SU-DHL-6 (cell line): ENCODE results near the gene B3GNT2.

Experiments
- H2AFZ ChIP-seq: fragments of 200-600 bp; sonication (generic); 2 replicates; pipeline ENCODE4 v1.6.1; 2014; ENCODE audit warnings: low read depth, mild to moderate bottlenecking, moderate library complexity, mixed read lengths, antibody characterized with exemption, low read length; ENCODE audit not compliant: severe bottlenecking
- H3F3A ChIP-seq: fragments of 200-600 bp; shearing (Covaris generic); 2 replicates; pipeline ENCODE4 v1.6.0; 2016; ENCODE audit warnings: antibody characterized with exemption, mild to moderate bottlenecking; ENCODE audit not compliant: insufficient read depth
- H3K27ac ChIP-seq: fragments of 200-600 bp; sonication (generic); 2 replicates; pipeline ENCODE4 v1.5.1; 2016; ENCODE audit warnings: low read depth, mild to moderate bottlenecking, low read length, moderate library complexity, mixed read lengths
- H3K27me3 ChIP-seq: fragments of 200-600 bp; sonication (generic), shearing (Covaris generic); 2 replicates; pipeline ENCODE4 v1.6.0; 2014; ENCODE audit warnings: mild to moderate bottlenecking, low read length
- H3K36me3 ChIP-seq: fragments of 200-600 bp; sonication (generic); 2 replicates; pipeline ENCODE4 v1.6.1; 2014; ENCODE audit warnings: mild to moderate bottlenecking, low read length, mixed read lengths
- H3K4me2 ChIP-seq: fragments of 300-600, 200-600 bp; shearing (Covaris generic), sonication (generic); 2 replicates; pipeline ENCODE4 v1.6.0; 2014; ENCODE audit warnings: low read length, low read depth, mild to moderate bottlenecking; ENCODE audit not compliant: poor library complexity, severe bottlenecking
- H3K4me3 ChIP-seq: fragments of 200-600 bp; sonication (generic); 2 replicates; pipeline ENCODE4 v1.5.1; 2014; ENCODE audit warnings: antibody characterized with exemption, low read length, mild to moderate bottlenecking, mixed read lengths; ENCODE audit not compliant: insufficient read depth, poor library complexity, severe bottlenecking
- H3K79me2 ChIP-seq: fragments of 200-600 bp; sonication (generic); 2 replicates; pipeline ENCODE4 v1.6.1; 2014; ENCODE audit warnings: mild to moderate bottlenecking, low read length, moderate library complexity; ENCODE audit not compliant: insufficient read depth
- H3K9ac ChIP-seq: fragments of 200-600 bp; sonication (generic); 2 replicates; pipeline ENCODE4 v1.7.0; 2014; ENCODE audit warnings: mild to moderate bottlenecking, low read length
- H3K9me2 ChIP-seq: fragments of 200-600 bp; sonication (generic); replicated peaks from 2 replicates; pipeline ENCODE4 v1.6.1; 2014; ENCODE audit warnings: low read length; ENCODE audit not compliant: insufficient read depth
- H3K9me3 ChIP-seq: fragments of 200-600 bp; sonication (generic); 2 replicates; pipeline ENCODE4 v1.6.1; 2014; ENCODE audit warnings: low read length, mixed read lengths; ENCODE audit not compliant: insufficient read depth
- H4K20me1 ChIP-seq: fragments of 200-600 bp; sonication (generic); 2 replicates; pipeline ENCODE4 v1.6.1; 2014; ENCODE audit warnings: low read depth, mild to moderate bottlenecking, antibody characterized with exemption, low read length, moderate library complexity, mixed read lengths
- CTCF ChIP-seq: fragments of 200-600 bp; sonication (generic); IDR thresholded peaks from one replicate; pipeline ENCODE4 v1.5.1; 2017; ENCODE audit warnings: antibody characterized with exemption, mild to moderate bottlenecking, low read length, moderate library complexity; ENCODE audit not compliant: insufficient read depth, poor library complexity, severe bottlenecking
- EZH2phosphoT487 ChIP-seq: fragments of 200-600 bp; sonication (generic), shearing (Covaris generic); conservative IDR thresholded peaks from 2 replicates; pipeline ENCODE4 v1.6.1; 2018; ENCODE audit warnings: mild to moderate bottlenecking, antibody characterized with exemption, low read length, moderate library complexity, mixed read lengths

Gene B3GNT2

GRCh38 chr2:62206024-62206423 lies 10.1 kb downstream of the B3GNT2 start:
- H3K9ac ChIP-seq: no peak overlapping the region

GRCh38 chr2:62207491-62207890 lies 11.6 kb downstream of the B3GNT2 start:
- no peak overlapping the region for H3K4me2 ChIP-seq
- TF ChIP-seq CTCF (no peak), EZH2phosphoT487 (no peak)

More at GRCh38 chr2:62206024-62206423, 10.1 kb downstream of the B3GNT2 start:
- Histone ChIP-seq H3K27ac (no peak overlapping the region), H3K36me3 (no peaks in the 10 kb centered on the region), H3K4me3 (no peak overlapping the region), H3K9me2 (no peaks in the 10 kb centered on the region), H3K9me3 (no peaks in the 10 kb centered on the region), H4K20me1 (peaks cover 28% of the 10 kb centered on the region), H3K79me2 (peaks cover 100% of the 10 kb centered on the region), H3K4me2 (no peak overlapping the region), H3K27me3 (no peaks in the 10 kb centered on the region), H3F3A (no peaks in the 10 kb centered on the region), H2AFZ (no peak overlapping the region)
- TF ChIP-seq EZH2phosphoT487 (no peak), CTCF (no peak)

GRCh38 chr2:62208074-62208757 lies 12.3 kb downstream of the B3GNT2 start:
- Histone ChIP-seq H4K20me1 (peaks cover 23% of the 10 kb centered on the region), H3K9me2 (no peaks in the 10 kb centered on the region), H3K9ac (no peak overlapping the region), H3F3A (no peaks in the 10 kb centered on the region), H3K79me2 (peaks cover 100% of the 10 kb centered on the region), H3K4me3 (no peak overlapping the region), H3K9me3 (no peaks in the 10 kb centered on the region), H3K27me3 (no peaks in the 10 kb centered on the region), H3K4me2 (no peak overlapping the region), H2AFZ (no peak overlapping the region), H3K36me3 (no peaks in the 10 kb centered on the region), H3K27ac (no peak overlapping the region)
- no peak for TF ChIP-seq EZH2phosphoT487
- TF ChIP-seq CTCF: no peak

More at GRCh38 chr2:62207491-62207890, 11.6 kb downstream of the B3GNT2 start:
- Histone ChIP-seq H3K9me3 (no peaks in the 10 kb centered on the region), H3F3A (no peaks in the 10 kb centered on the region), H3K27ac (no peak overlapping the region), H4K20me1 (peaks cover 23% of the 10 kb centered on the region), H3K36me3 (no peaks in the 10 kb centered on the region), H3K79me2 (peaks cover 100% of the 10 kb centered on the region), H3K27me3 (no peaks in the 10 kb centered on the region), H2AFZ (no peak overlapping the region), H3K4me3 (no peak overlapping the region), H3K9me2 (no peaks in the 10 kb centered on the region), H3K9ac (no peak overlapping the region)
